Fibroblast of skin of right quadriceps (primary cell): Measurements from ENCODE around the gene SH3RF3.

Experiments used
- DNase-seq: peaks from one replicate; pipeline ENCODE4 v3.0.0-alpha.2; 2013

The SH3RF3 gene

GRCh38 chr2:109320195-109320922 is 191.4 kb downstream of the SH3RF3 start:
- DNase-seq = no peak

GRCh38 chr2:109321570-109321969 is 192.6 kb downstream of the SH3RF3 start:
- peak; percentile 41 for DNase-seq

- DNase-seq = peak; percentile 94
These were observed 193.1 kb downstream of the SH3RF3 start for GRCh38 chr2:109322111-109322510.

GRCh38 chr2:109322641-109323040 is 193.6 kb downstream of the SH3RF3 start:
- DNase-seq = no peak

- DNase-seq = peak; percentile 89
These were observed 195.9 kb downstream of the SH3RF3 start for GRCh38 chr2:109324861-109325260.

GRCh38 chr2:109325570-109325969 is 196.6 kb downstream of the SH3RF3 start:
- DNase-seq = no peak

- no peak for DNase-seq
These were observed 197.3 kb downstream of the SH3RF3 start for GRCh38 chr2:109326306-109326705.

GRCh38 chr2:109330056-109330455 is 201.1 kb downstream of the SH3RF3 start:
- DNase-seq = peak; percentile 84

- peak; percentile 62 for DNase-seq
These were observed 202.1 kb downstream of the SH3RF3 start for GRCh38 chr2:109331081-109331480.

- DNase-seq = peak; percentile 93
These were observed 203.2 kb downstream of the SH3RF3 start for GRCh38 chr2:109331896-109332848.

- DNase-seq = no peak
These were observed 203.9 kb downstream of the SH3RF3 start for GRCh38 chr2:109332880-109333279.

- DNase-seq = no peak
These were observed 204.6 kb downstream of the SH3RF3 start for GRCh38 chr2:109333414-109334210.

- DNase-seq = peak; percentile 81
These were observed 206.7 kb downstream of the SH3RF3 start for GRCh38 chr2:109335631-109336176.

GRCh38 chr2:109336296-109336695 is 207.3 kb downstream of the SH3RF3 start:
- DNase-seq = no peak

- no peak for DNase-seq
These were observed 208.2 kb downstream of the SH3RF3 start for GRCh38 chr2:109337221-109337620.

GRCh38 chr2:109339519-109339966 is 210.5 kb downstream of the SH3RF3 start:
- DNase-seq = peak; percentile 69

GRCh38 chr2:109340381-109340780 is 211.4 kb downstream of the SH3RF3 start:
- no peak for DNase-seq

- DNase-seq = no peak
These were observed 212.6 kb downstream of the SH3RF3 start for GRCh38 chr2:109341355-109342255.

GRCh38 chr2:109342256-109342850 is 213.3 kb downstream of the SH3RF3 start:
- no peak for DNase-seq

- DNase-seq = no peak
These were observed 213.9 kb downstream of the SH3RF3 start for GRCh38 chr2:109342930-109343329.

GRCh38 chr2:109343460-109343859 is 214.5 kb downstream of the SH3RF3 start:
- DNase-seq = no peak
